Measurements from ENCODE around the gene CHCHD3.

The CHCHD3 gene

GRCh38 chr7:133121175-133121844 lies 39.4 kb upstream of the CHCHD3 start:
- Histone ChIP-seq H3F3A (ENCODE audit: low read depth) (no peaks in the 10 kb centered on the region), H2AFZ (ENCODE audit: low read length) (no peak overlapping the region), H3K4me1 (ENCODE audit: insufficient read depth, low read length, poor library complexity, severe bottlenecking) (no peaks in the 10 kb centered on the region), H4K20me1 (ENCODE audit: insufficient read depth, low read length, poor library complexity, severe bottlenecking) (no peaks in the 10 kb centered on the region), H3K4me2 (ENCODE audit: low read depth, low read length, poor library complexity, severe bottlenecking) (no peak overlapping the region), H3K9ac (ENCODE audit: low read depth, low read length, poor library complexity, severe bottlenecking) (no peak overlapping the region), H3K9me3 (ENCODE audit: insufficient read depth, low read depth, low read length) (no peaks in the 10 kb centered on the region), H3K36me3 (ENCODE audit: insufficient read depth, low read length) (no peaks in the 10 kb centered on the region), H3K9me2 (replicated peaks; ENCODE audit: low read depth, low read length) (no peaks in the 10 kb centered on the region), H3K27me3 (ENCODE audit: insufficient read depth, low read length, poor library complexity, severe bottlenecking) (no peaks in the 10 kb centered on the region), H3K79me2 (ENCODE audit: insufficient read depth, low read length) (no peaks in the 10 kb centered on the region), H3K4me3 (ENCODE audit: low read length, poor library complexity, severe bottlenecking) (no peak overlapping the region)
- TF ChIP-seq CTCF (conservative IDR thresholded peaks at IDR 0.05; ENCODE audit: low read length), result no peak
- TF ChIP-seq EZH2phosphoT487 (IDR thresholded peaks at IDR 0.05; ENCODE audit: borderline replicate concordance), result no peak

DNA sequence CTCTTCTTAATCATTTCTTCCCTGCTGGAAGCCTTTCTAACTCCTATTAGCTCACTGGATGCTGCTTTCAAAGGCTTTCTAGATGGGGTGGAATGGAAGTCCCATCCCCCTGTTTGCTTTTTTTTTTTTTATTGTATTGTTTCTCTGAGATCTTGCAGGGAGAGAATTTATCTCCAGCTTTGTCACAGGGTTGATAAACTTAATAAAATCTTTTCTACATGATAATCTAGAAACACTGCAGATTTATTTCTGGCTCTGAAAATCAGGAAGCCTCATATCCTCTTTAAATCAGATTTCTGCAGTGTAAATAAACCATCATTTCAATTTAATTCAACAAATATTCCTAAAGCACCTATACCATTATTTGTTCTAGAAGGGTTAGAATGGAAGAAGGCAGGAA lies 37.2 kb upstream of the CHCHD3 start:
- no peak overlapping the region for H3K9ac ChIP-seq (ENCODE audit: low read depth, low read length, poor library complexity, severe bottlenecking)
- H3K9me2 ChIP-seq (replicated peaks; ENCODE audit: low read depth, low read length), result no peaks in the 10 kb centered on the region
- TF ChIP-seq EZH2phosphoT487 (IDR thresholded peaks at IDR 0.05; ENCODE audit: borderline replicate concordance) (no peak), CTCF (conservative IDR thresholded peaks at IDR 0.05; ENCODE audit: low read length) (no peak)
- no peak overlapping the region for H3K4me2 ChIP-seq (ENCODE audit: low read depth, low read length, poor library complexity, severe bottlenecking)
- H4K20me1 ChIP-seq (ENCODE audit: insufficient read depth, low read length, poor library complexity, severe bottlenecking), result no peaks in the 10 kb centered on the region
- no peak overlapping the region for H3K4me3 ChIP-seq (ENCODE audit: low read length, poor library complexity, severe bottlenecking)
- no peaks in the 10 kb centered on the region for H3K27me3 ChIP-seq (ENCODE audit: insufficient read depth, low read length, poor library complexity, severe bottlenecking)
- no peaks in the 10 kb centered on the region for H3K79me2 ChIP-seq (ENCODE audit: insufficient read depth, low read length)
- H3K4me1 ChIP-seq (ENCODE audit: insufficient read depth, low read length, poor library complexity, severe bottlenecking), result no peaks in the 10 kb centered on the region
- no peaks in the 10 kb centered on the region for H3F3A ChIP-seq (ENCODE audit: low read depth)
- no peaks in the 10 kb centered on the region for H3K36me3 ChIP-seq (ENCODE audit: insufficient read depth, low read length)
- H2AFZ ChIP-seq (ENCODE audit: low read length), result no peak overlapping the region
- H3K9me3 ChIP-seq (ENCODE audit: insufficient read depth, low read depth, low read length), result no peaks in the 10 kb centered on the region

GRCh38 chr7:133118261-133118660 lies 36.4 kb upstream of the CHCHD3 start:
- Histone ChIP-seq H3K9me2 (replicated peaks; ENCODE audit: low read depth, low read length) (no peaks in the 10 kb centered on the region), H3K4me2 (ENCODE audit: low read depth, low read length, poor library complexity, severe bottlenecking) (no peak overlapping the region), H2AFZ (ENCODE audit: low read length) (no peak overlapping the region), H3K9ac (ENCODE audit: low read depth, low read length, poor library complexity, severe bottlenecking) (no peak overlapping the region), H3K4me3 (ENCODE audit: low read length, poor library complexity, severe bottlenecking) (no peak overlapping the region), H3K79me2 (ENCODE audit: insufficient read depth, low read length) (no peaks in the 10 kb centered on the region), H3F3A (ENCODE audit: low read depth) (no peaks in the 10 kb centered on the region), H3K9me3 (ENCODE audit: insufficient read depth, low read depth, low read length) (no peaks in the 10 kb centered on the region), H3K27me3 (ENCODE audit: insufficient read depth, low read length, poor library complexity, severe bottlenecking) (no peaks in the 10 kb centered on the region), H3K4me1 (ENCODE audit: insufficient read depth, low read length, poor library complexity, severe bottlenecking) (no peaks in the 10 kb centered on the region), H3K36me3 (ENCODE audit: insufficient read depth, low read length) (no peaks in the 10 kb centered on the region), H4K20me1 (ENCODE audit: insufficient read depth, low read length, poor library complexity, severe bottlenecking) (no peaks in the 10 kb centered on the region)
- TF ChIP-seq EZH2phosphoT487 (IDR thresholded peaks at IDR 0.05; ENCODE audit: borderline replicate concordance) (no peak), CTCF (conservative IDR thresholded peaks at IDR 0.05; ENCODE audit: low read length) (no peak)
